HG03196 (cell line): ENCODE measurements around the gene ENPP7.

Experiments
- ATAC-seq: cut with Tn5 transposase; IDR thresholded peaks from one replicate; pipeline ENCODE4 v1.9.1; 2021; ENCODE audit not compliant: unreplicated experiment

Gene ENPP7

GRCh38 chr17:79730769-79731483 lies at the start of gene ENPP7:
Gene ENPP7 (plus strand): TSS chr17:79730943. CDS start chr17:79731140, 197 bp downstream.
- no peak for ATAC-seq

- ATAC-seq, result no peak
These were observed 49.6 kb upstream of the ENPP7 start for GRCh38 chr17:79681101-79681621.

- no peak for ATAC-seq
These were observed 49.0 kb upstream of the ENPP7 start for GRCh38 chr17:79681628-79682261.

GRCh38 chr17:79683365-79683764 lies 47.4 kb upstream of the ENPP7 start:
- ATAC-seq, result no peak

GRCh38 chr17:79684132-79684985 lies 46.4 kb upstream of the ENPP7 start:
- ATAC-seq, result no peak

GRCh38 chr17:79685121-79685520 lies 45.6 kb upstream of the ENPP7 start:
- no peak for ATAC-seq

GRCh38 chr17:79686476-79686875 lies 44.3 kb upstream of the ENPP7 start:
- no peak for ATAC-seq

GRCh38 chr17:79690466-79690865 lies 40.3 kb upstream of the ENPP7 start:
- ATAC-seq, result no peak

- no peak for ATAC-seq
These were observed 39.5 kb upstream of the ENPP7 start for GRCh38 chr17:79690988-79691836.

GRCh38 chr17:79691931-79692330 lies 38.8 kb upstream of the ENPP7 start:
- no peak for ATAC-seq

GRCh38 chr17:79693419-79693818 lies 37.3 kb upstream of the ENPP7 start:
- no peak for ATAC-seq

- ATAC-seq, result no peak
These were observed 35.4 kb upstream of the ENPP7 start for GRCh38 chr17:79695293-79695790.

GRCh38 chr17:79695797-79696609 lies 34.7 kb upstream of the ENPP7 start:
- no peak for ATAC-seq

GRCh38 chr17:79696610-79696982 lies 34.1 kb upstream of the ENPP7 start:
- no peak for ATAC-seq

- ATAC-seq, result no peak
These were observed 32.4 kb upstream of the ENPP7 start for GRCh38 chr17:79698146-79698846.

- no peak for ATAC-seq
These were observed 31.2 kb upstream of the ENPP7 start for GRCh38 chr17:79699386-79700036.

- no peak for ATAC-seq
These were observed 30.2 kb upstream of the ENPP7 start for GRCh38 chr17:79700592-79700991.

GRCh38 chr17:79702034-79702433 lies 28.7 kb upstream of the ENPP7 start:
- ATAC-seq, result no peak
